ENCODE results near the gene OS9.
"Not testable (repeated sequence)": the region's sequence is repeated elsewhere in the genome, so short reads cannot be mapped to it uniquely, and the experiment has no call there.

OS9 gene, protein sequence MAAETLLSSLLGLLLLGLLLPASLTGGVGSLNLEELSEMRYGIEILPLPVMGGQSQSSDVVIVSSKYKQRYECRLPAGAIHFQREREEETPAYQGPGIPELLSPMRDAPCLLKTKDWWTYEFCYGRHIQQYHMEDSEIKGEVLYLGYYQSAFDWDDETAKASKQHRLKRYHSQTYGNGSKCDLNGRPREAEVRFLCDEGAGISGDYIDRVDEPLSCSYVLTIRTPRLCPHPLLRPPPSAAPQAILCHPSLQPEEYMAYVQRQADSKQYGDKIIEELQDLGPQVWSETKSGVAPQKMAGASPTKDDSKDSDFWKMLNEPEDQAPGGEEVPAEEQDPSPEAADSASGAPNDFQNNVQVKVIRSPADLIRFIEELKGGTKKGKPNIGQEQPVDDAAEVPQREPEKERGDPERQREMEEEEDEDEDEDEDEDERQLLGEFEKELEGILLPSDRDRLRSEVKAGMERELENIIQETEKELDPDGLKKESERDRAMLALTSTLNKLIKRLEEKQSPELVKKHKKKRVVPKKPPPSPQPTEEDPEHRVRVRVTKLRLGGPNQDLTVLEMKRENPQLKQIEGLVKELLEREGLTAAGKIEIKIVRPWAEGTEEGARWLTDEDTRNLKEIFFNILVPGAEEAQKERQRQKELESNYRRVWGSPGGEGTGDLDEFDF

DNA sequence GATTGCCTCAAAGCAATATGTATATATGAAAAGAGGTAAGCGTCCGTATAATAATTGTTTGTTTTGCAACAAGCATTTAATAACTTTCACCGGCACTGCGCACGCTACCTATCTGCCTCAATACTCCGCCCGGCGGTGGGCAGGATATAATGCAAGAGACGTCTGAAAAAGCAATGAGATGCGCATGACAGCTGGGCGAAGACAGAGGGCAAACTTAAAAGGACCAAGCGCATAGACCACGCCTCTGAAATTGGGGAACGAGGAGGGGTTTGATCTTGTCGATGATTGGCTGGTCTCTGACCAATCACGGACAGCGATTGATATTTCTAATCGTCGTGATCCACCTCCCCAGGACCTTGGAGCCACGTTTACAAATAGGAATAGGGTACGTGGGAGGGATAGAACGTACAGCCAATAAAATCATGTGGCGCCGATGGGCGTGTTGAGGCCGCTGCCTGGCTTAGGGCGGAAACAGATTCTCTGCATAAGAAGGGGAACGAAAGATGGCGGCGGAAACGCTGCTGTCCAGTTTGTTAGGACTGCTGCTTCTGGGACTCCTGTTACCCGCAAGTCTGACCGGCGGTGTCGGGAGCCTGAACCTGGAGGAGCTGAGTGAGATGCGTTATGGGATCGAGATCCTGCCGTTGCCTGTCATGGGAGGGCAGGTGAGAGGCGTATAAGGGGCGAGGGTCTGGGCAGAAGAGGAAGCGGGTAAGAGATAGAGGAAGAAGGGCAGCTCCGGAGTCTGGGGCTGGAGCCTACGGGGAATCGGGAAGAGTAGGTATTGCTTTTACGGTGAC is at the start of gene OS9:
Gene OS9, plus strand, starts transcription at position 474 of the 800 bp plus-strand sequence. Its CDS starts 30 bp downstream, at position 504.
- peak; percentile 85 for DNase-seq

DNA sequence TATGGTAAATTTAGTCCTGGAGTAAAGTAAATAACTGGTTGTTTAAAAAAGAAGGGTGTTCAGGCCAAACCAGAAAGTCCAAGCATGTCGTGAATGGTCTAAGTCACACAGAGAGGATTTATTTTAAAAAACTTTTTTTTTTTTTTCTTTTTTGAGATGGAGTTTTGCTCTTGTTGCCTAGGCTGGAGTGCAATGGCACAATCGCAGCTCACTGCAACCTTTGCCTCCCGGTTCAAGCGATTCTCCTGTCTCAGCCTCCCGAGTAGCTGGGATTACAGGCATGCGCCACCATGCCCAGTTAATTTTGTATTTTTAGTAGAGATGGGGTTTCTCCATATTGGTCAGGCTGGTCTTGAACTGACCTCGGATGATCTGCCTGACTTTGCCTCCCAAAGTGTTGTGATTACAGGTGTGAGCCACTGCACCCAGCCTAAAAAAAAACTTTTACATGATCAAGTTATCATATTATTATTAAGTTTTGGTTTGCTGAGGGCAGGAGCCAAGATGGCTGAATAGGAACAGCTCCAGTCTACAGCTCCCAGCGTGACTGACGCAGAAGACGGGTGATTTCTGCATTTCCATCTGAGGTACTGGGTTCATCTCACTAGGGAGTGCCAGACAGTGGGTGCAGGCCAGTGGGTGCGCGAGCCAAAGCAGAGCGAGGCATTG is 47.8 kb upstream of the OS9 start:
- not testable (repeated sequence) for DNase-seq

DNA sequence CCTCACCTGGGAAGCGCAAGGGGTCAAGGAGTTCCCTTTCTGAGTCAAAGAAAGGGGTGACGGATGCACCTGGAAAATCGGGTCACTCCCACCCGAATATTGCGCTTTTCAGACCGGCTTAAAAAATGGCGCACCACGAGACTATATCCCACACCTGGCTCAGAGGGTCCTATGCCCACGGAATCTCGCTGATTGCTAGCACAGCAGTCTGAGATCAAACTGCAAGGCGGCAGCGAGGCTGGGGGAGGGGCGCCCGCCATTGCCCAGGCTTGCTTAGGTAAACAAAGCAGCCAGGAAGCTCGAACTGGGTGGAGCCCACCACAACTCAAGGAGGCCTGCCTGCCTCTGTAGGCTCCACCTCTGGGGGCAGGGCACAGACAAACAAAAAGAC is 47.3 kb upstream of the OS9 start:
- not testable (repeated sequence) for DNase-seq

DNA sequence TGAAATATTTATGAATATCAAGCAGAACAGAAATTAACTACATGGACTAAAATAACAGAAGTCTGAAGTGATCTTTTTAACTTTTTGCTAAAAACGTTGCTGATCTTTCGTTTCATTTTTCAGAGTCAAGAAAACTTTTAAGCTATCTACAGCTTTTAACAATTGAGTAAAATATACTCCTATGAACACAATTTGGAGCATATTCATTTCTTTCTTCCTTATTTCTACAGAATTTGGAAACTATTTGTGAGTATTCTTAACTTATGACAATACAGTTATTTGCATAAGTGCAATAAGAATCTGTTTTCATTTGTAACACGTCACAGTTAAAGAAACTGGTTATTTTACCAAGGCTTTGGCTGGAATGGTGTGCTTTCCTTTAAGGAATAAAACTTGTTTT is 39.9 kb upstream of the OS9 start:
- no peak for DNase-seq

DNA sequence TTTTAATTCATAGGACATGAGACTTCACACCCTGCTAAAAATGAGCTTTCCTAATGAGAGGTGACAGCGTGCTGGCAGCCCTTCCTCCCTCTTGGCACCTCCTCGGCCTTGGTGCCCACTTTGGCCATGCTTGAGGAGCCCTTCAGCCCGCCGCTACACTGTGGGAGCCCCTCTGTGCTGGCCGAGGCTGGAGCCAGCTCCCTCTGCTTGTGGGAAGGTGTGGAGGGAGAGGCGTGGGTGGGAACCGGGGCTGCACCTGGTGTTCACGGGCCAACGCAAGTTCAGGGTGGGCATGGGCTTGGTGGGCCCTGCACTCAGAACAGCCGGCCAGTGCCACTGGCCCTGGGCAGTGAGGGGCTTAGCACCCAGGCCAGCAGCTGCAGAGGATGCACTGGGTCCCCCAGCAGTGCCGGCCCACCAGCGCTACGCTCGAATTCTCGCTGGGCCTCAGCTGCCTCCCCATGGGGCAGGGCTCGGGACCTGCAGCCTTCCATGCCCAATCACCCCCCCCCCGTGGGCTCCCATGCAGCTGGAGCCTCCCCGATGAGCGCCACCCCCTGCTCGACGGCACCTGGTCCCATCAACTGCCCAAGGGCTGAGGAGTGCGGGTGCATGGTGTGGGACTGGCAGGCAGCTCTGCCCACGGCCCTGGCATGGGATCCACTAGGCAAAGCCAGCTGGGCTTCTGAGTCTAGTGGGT is 38.2 kb upstream of the OS9 start:
- no peak for DNase-seq

DNA sequence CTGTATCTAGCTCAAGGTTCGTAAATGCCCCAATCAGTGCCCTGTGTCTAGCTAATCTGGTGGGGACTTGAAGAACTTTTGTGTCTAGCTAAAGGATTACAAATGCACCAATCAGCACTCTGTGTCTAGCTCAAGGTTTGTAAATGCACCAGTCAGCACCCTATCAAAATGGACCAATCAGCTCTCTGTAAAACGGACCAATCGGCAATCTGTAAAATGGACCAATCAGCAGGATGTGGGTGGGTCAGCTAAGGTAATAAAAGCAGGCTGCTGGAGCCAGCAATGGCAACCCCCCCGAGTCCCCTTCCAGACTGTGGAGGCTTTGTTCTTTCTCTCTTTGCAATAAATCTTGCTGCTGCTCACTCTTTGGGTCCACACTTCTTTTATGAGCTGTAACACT is 37.5 kb upstream of the OS9 start:
- not testable (repeated sequence) for DNase-seq

DNA sequence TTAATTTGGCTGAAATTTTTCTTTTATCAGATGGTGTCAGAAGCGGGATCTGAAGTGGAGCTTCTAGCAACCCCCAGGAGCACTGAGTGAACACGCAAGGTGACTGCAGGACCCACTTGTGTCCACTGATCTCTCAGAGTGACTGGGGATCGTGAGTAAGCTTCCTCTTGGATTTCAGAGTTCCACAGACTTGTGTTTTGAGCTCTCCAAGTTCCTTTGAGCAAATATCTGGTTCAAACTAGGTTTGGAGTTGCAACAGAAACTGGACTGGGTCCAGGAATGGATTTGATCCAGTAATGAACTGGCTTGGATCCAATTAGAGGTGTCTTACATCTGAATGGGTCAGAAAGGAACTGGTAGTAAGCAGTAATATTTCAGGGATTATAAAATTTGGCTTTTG is 36.2 kb upstream of the OS9 start:
- DNase-seq = no peak

DNA sequence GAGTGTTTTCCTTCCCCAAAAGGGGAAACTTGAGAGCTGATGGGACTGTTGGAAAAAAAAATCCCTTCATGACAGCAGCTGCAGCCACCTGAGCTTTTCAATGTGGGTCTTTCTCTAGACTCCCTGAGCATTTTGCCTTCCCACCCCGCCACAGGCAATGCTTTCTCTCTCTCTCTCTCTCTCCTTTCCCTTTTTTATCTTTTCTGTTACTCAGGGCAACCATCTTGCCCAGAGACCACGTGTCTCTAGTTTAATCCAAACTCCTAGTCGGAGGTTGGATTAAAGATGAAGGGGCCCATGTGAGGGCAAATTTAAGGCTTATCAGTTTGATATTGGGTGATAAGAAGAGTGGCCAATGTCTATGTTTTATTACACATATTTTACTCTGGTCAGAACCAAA is 35.0 kb upstream of the OS9 start:
- no peak for DNase-seq

DNA sequence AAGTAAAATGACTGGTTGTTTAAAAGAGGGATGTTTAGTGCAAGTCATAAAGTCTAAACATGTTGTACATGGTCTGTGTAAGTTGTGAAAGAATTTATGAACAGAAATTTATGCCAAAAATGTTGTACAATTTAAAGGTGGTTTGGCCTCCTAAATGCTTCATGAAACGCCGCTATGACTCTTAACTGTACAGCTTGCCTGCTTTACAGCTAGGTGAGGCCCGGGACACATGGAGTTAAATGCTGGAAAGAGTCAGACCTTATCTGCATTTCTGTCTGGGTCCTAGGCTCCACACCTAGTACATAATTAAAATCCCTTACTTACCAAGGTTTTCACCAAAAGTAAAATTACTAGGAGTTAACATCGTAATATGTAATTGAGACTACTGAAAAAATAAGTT is 32.6 kb upstream of the OS9 start:
- DNase-seq = no peak

DNA sequence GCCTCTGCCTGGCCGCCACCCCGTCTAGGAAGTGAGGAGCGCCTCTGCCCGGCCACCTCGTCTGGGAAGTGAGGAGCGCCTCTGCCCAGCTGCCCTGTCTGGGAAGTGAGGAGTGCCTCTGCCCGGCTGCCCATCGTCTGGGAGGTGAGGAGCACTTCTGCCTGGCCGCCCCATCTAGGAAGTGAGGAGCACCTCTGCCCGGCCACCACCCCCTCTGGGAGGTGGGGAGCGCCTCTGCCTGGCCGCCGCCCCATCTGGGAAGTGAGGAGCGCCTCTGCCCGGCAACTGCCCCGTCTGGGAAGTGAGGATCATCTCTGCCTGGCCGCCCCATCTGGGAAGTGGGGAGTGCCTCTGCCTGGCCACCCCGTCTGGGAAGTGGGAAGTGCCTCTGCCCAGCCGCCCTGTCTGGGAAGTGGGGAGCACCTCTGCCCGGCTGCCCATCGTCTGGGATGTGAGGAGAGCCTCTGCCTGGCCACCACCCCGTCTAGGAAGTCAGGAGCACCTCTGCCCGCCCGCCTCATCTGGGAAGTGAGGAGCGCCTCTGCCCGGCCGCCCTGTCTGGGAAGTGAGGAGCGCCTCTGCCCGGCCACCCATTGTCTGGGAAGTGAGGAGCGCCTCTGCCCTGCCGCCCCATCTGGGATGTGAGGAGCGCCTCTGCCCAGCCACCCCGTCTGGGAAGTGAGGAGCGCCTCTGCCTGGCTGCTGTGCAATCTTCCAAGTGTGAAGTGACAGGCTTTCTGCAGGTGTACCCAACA is 28.7 kb upstream of the OS9 start:
- DNase-seq = not testable (repeated sequence)

DNA sequence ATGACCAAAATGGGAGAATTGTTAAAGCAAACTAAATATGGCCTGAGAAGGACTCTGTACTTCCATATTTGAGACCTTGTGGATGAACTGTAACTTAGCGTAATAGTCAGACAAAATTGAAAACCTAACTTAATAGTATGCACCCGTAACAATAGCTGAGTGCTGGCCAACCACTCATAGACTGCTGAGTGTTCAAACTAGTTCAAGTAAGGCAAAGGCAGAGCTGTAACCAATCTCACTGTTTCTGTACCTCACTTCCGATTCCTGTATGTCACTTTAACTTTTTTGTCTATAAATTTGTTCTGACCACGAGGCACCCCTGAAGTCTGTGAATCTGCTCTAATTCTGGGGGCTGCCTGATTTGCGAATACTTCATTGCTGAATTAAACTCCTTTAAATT is 27.0 kb upstream of the OS9 start:
- DNase-seq = no peak

DNA sequence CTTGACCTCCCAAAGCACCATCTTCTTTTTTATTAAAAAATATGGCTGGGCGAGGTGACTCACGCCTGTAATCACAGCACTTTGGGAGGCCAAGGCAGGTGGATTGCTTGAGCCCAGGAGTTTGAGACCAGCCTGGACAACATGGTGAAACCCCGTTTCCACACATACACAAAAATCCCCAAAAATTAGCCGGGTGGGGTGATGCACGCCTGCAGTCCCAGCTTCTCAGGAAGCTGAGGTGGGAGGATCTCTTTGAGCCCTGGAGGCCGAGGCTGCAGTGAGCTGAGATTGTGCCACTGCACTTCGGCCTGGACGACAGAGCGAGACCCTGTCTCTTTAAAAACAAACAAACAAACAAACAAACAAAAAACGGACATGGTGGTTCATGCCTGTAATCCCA is 24.2 kb upstream of the OS9 start:
- DNase-seq = not testable (repeated sequence)

DNA sequence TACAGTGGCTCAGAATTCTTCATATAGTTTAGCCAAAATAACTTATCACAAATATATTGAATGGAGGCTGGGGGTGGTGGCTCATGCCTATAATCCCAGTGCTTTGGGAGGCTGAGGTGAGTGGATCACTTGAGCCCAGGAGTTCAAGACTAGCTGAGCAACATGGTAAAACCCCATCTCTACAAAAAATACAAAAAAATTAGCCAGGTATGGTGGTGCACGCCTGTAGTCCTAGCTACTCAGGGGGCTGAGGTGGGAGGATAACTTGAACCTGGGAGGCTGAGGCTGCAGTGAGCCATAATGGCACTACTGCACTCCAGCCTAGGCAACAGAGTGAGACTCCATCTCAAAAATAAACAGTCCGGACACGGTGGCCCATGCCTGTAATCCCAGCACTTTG is 22.1 kb upstream of the OS9 start:
- not testable (repeated sequence) for DNase-seq

DNA sequence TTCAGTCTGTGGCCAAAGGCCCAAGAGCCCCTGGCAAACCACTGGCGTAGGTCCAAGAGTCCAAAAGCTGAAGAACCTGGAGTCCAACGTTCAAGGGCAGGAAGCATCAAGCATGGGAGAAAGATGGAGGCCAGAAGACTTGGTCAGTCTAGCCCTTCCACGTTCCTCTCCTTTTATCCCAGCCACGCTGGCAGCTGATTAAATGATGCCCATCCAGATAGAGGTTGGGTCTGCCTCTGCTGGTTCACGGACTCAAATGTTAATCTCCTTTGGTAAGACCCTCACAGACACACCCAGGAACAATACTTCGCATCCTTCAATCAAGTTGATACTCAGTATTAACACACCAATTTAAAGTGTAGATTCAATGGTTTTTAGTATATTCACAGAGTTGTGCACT is 21.1 kb upstream of the OS9 start:
- no peak for DNase-seq

DNA sequence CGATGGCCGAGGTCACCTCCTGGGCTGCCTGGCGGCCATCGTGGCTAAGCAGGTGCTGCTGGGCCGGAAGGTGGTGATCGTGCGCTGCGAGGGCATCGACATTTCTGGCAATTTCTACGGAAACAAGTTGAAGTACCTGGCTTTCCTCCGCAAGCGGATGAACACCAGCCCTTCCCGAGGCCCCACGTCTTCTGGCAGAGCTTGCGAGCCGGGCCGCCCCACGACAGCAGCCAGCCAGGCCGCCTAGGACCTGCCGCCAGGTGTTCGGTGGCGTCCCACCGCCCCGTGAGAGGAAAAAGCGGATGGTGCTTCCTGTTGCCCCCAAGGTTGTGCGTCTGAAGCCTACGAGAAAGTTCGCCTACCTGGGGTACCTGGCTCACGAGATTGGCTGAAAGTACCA is 19.2 kb upstream of the OS9 start:
- no peak for DNase-seq

DNA sequence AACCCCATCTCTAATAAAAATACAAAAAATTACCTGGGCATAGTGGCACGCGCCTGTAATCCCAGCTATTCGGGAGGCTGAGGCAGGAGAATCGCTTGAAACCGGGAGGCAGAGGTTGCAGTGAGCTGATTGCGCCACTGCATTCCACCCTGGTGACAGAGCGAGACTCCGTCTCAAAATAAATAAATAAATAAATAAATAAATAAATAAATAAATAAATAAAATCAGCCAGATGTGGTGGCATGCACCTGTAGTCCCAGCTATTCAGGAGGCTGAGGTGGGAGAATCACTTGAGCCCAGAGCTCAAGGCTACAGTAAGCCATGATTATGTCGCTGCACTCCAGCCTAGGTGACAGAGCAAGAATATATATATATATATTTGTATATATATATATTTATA is 16.0 kb upstream of the OS9 start:
- DNase-seq = not testable (repeated sequence)

DNA sequence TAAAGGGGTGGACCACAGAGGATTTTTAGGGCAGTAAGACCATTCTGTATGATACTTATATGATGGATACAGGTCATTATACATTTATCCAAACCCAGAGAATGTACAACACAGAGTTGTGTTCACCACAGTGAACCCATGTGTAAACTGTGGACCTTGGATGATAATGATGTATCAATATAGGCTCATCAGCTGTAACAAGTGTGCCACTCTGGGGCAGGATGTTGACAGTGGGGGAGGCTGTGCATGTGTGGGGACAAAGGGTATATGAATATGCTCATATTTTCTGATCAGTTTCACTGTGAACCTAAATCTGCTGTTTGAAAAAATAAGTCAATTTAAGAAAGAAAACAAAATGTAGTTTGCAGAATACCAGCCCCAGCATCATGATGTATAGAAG is 14.2 kb upstream of the OS9 start:
- no peak for DNase-seq

DNA sequence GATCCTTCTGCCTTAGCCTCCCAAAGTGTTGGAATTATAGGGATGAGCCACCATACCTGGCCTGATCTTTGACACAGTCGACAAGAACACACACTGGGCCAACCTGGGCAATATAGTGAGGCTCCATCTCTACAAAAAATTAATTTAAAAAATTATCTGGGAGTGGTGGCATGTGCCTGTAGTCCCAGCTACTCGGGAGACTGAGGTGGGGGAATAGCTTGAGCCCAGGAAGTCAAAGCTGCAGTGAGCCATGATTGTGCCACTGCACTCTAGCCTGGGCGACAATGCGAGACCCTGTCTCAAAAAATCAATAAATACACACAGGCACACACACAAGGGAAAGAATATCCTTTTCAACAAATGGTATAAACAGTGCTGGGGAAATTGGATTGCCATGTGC is 6.1 kb upstream of the OS9 start:
- no peak for DNase-seq

DNA sequence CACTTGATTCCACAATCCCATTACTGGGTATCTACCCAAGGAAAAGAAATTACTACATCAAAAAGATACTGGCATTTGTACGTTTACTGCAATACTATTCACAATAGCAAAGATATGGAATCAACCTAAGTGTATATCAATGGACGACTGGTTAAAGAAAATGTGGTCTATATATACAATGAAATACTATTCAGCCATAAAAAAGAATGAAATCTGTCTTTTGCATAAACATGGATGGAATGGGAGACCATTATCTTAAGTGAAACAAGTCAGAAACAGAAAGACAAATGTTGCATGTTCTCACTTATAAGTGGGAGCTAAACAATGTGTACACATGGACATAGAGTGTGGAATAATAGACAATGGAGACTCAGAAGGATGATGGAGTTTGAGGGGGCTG is 5.0 kb upstream of the OS9 start:
- no peak for DNase-seq

DNA sequence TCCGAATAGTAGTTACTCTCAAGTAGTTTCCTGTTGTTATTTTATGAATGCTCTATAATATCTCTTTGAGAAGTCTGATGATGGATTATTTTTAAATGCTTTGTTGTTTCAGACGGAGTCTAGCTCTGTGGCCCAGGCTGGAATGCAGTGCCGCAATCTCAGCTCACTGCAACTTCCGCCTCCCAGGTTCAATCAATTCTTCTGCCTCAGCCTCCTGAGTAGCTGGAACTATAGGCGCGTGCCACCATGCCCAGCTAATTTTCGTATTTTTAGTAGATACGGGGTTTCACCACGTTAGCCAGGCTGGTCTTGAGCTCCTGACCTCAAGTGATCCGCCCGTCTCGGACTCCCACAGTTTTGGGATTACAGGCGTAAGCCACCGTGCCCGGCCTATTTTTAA is 1.4 kb upstream of the OS9 start:
- no peak for DNase-seq

DNA sequence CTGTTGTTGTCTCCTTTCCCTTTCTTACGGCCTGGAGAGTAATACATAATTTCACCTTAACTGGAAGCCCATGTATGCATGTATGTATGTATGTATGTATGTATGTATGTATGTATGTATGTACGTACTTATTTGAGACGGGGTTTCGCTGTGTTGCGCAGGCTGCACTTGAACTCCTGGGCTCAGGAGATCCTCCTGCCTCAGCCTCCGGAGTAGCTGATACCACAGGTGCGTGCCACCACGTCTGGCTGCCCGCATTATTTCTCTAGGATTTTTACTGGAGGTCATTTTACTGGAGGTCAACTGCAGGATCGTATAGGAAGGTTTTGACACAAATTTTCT is 644 bp upstream of the OS9 start:
- DNase-seq = no peak

DNA sequence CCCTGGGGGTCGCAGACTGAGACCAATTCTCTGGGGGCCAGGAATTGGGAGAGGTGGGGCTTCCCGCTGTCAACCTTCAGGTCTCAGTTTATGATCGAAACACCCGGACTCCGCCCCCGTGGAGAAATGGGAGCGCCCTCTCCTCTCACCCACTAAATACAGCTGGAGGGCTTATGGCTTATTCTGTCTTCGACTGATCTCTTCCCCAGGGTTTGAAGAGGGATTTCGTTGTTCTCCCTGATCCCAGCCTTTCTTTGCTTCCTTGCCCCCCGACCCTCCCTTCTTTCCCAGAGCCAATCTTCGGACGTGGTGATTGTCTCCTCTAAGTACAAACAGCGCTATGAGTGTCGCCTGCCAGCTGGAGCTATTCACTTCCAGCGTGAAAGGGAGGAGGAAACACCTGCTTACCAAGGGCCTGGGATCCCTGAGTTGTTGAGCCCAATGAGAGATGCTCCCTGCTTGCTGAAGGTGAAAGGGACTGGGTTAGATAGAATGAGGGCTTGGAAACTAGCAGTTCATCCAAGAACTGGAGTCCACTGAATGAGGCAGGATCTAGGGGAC is 607 bp downstream of the OS9 start:
- DNase-seq = no peak

Measured in stimulated activated CD4-positive, alpha-beta T cell treated with anti-CD3 and anti-CD28 coated beads, Interleukin-12 subunit alpha, Interleukin-12 subunit beta, amount 100 ng/mL, for 4 hours (primary cell).